ENCODE data around the gene TJAP1. TPM values are rescaled to one million over a fixed set of nuclear protein-coding genes. Genes with fewer than 3 reads are reported as not detected.

Gene TJAP1
- total and polyA plus RNA-seq, 12 donors, result 13.0 to 29.7 (median 19.6) TPM

- H3K9me3 ChIP-seq, result no peaks in the 10 kb centered on the region
- peak overlapping the region in 3 of 10 donors; percentile 7 to 47 (median 46) for H3K27ac ChIP-seq
- H3K36me3 ChIP-seq, result peaks cover 0 to 31% (median 0%) of the 10 kb centered on the region in 9 donors
- intact Hi-C loops (cut with DNase I), result loop anchor here in 1 of 10 donors (10.0 kb wide), 1 partner anchor 125 kb away; the partner anchor contains the start of gene ZNF318
- DNase-seq (no peak), ATAC-seq (peak in 2 of 8 donors; percentile 26 to 29)
- H3K4me3 ChIP-seq, result no peak overlapping the region
- H3K27me3 ChIP-seq, result no peaks in the 10 kb centered on the region
- 75 to 78% methylated on average over 12 of the region's 12 CpGs for WGBS, 2 donors
- TF ChIP-seq, protein P1, sequence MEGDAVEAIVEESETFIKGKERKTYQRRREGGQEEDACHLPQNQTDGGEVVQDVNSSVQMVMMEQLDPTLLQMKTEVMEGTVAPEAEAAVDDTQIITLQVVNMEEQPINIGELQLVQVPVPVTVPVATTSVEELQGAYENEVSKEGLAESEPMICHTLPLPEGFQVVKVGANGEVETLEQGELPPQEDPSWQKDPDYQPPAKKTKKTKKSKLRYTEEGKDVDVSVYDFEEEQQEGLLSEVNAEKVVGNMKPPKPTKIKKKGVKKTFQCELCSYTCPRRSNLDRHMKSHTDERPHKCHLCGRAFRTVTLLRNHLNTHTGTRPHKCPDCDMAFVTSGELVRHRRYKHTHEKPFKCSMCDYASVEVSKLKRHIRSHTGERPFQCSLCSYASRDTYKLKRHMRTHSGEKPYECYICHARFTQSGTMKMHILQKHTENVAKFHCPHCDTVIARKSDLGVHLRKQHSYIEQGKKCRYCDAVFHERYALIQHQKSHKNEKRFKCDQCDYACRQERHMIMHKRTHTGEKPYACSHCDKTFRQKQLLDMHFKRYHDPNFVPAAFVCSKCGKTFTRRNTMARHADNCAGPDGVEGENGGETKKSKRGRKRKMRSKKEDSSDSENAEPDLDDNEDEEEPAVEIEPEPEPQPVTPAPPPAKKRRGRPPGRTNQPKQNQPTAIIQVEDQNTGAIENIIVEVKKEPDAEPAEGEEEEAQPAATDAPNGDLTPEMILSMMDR (IDR thresholded peaks at IDR 0.05), result no peak
- peaks cover 0 to 29% (median 13%) of the 10 kb centered on the region in 9 donors for H3K4me1 ChIP-seq
Measured at GRCh38 chr6:43489277-43490072, 12.1 kb downstream of the TJAP1 start.

- peak overlapping the region in 1 of 10 donors; percentile 47 for H3K27ac ChIP-seq
- ATAC-seq (no peak), DNase-seq (no peak)
- intact Hi-C loops (cut with DNase I), result loop anchor here in 1 of 10 donors (10.0 kb wide), 1 partner anchor 126 kb away; the partner anchor contains the start of gene ZNF318
- H3K4me1 ChIP-seq, result peaks cover under 1 to 37% (median 19%) of the 10 kb centered on the region in 9 donors
- WGBS, 2 donors, result 52 to 57% methylated on average over 6 of the region's 6 CpGs
- TF ChIP-seq, protein P1 (IDR thresholded peaks at IDR 0.05), result no peak
- H3K4me3 ChIP-seq, result no peak overlapping the region
- no peaks in the 10 kb centered on the region for H3K27me3 ChIP-seq
- H3K9me3 ChIP-seq, result no peaks in the 10 kb centered on the region
- peaks cover 0 to 24% (median 0%) of the 10 kb centered on the region in 9 donors for H3K36me3 ChIP-seq
Measured at GRCh38 chr6:43490523-43490939, 13.2 kb downstream of the TJAP1 start.

DNA sequence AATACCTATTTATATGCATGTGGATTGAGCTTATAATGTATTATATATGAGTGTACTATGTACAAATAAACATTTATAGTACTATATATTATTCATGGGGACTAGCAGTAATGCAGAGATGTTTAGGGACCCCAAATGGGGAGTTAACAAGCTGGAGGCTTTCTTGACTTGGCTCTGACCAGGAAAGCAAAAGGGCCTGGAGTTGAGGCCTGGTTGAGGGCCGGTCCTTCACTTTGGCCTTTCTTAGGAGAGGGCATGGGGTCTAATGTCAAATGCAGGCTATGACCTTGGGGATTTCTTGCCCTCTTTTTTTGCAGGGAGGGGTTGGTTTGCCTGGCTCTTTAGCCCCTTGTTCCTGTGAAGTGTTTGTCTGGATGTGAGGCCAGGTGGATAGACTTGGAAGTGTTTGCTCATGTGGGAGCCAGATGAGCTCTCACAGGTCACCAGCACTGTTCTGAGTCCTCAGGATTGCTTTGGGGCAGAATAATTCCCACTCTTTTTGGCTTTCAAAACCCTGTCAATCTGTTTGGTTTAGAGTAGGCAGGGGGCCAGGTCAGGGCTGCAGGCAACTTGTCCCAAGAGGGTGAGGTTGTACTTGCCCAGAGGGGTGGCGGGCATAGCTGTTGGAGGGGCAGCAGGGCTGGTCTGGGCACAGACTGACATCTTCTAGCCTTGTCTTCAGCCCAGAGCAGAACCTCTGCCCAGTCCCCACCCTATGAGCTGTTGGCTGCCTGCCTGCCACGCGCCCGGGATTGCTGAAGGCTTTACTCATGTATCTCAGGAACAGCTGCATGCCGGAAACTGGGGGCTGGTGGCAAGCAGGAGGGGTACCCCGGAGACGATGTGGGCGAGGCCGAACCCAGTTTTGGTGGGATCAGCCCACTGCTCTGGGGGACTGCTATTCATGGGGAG is 14.6 kb downstream of the TJAP1 start:
- H3K4me1 ChIP-seq, result peaks cover 0 to 52% (median 29%) of the 10 kb centered on the region in 9 donors
- intact Hi-C loops (cut with DNase I), result loop anchor here in 2 of 10 donors (2.0 to 10.0 kb wide), 2 partner anchors 37 to 127 kb away; partner anchors contain the start of genes DLK2 (in 1 of the 2) and ZNF318 (in 1 of the 2)

More for the DNA sequence above, 14.6 kb downstream of the TJAP1 start:
- Histone ChIP-seq H3K27ac (peak overlapping the region in 7 of 10 donors; percentile 5 to 84 (median 50)), H3K27me3 (no peaks in the 10 kb centered on the region), H3K4me3 (no peak overlapping the region), H3K9me3 (no peaks in the 10 kb centered on the region), H3K36me3 (peaks cover 0 to 14% (median 0%) of the 10 kb centered on the region in 9 donors)
- ATAC-seq (peak; percentile 71 to 90 (median 82)), DNase-seq (peak; percentile 84 to 85)
- TF ChIP-seq, protein P1 (IDR thresholded peaks at IDR 0.05), result no peak
- WGBS, 2 donors, result 23 to 27% methylated on average over 10 of the region's 10 CpGs

Data from heart right ventricle (tissue), 16 donors.